ENCODE measurements around the gene BABAM2. TPM values are rescaled to one million over a fixed set of nuclear protein-coding genes. Genes with fewer than 3 reads are reported as not detected.

BABAM2 gene
- total RNA-seq, 1 experiment from 2014 or later: 46.1 TPM

GRCh38 chr2:28316546-28317335 is 426.2 kb downstream of the BABAM2 start:
- intact Hi-C loops (cut with micrococcal nuclease; ENCODE audit: unreplicated experiment): no loop called here
- TF ChIP-seq EZH2 (IDR thresholded peaks at IDR 0.05; ENCODE audit: low read depth): no peak
- TF ChIP-seq, protein P1, sequence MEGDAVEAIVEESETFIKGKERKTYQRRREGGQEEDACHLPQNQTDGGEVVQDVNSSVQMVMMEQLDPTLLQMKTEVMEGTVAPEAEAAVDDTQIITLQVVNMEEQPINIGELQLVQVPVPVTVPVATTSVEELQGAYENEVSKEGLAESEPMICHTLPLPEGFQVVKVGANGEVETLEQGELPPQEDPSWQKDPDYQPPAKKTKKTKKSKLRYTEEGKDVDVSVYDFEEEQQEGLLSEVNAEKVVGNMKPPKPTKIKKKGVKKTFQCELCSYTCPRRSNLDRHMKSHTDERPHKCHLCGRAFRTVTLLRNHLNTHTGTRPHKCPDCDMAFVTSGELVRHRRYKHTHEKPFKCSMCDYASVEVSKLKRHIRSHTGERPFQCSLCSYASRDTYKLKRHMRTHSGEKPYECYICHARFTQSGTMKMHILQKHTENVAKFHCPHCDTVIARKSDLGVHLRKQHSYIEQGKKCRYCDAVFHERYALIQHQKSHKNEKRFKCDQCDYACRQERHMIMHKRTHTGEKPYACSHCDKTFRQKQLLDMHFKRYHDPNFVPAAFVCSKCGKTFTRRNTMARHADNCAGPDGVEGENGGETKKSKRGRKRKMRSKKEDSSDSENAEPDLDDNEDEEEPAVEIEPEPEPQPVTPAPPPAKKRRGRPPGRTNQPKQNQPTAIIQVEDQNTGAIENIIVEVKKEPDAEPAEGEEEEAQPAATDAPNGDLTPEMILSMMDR (conservative IDR thresholded peaks at IDR 0.05): no peak
- no TSS peak for BruUV-seq (replicated peaks)
- H2AFZ ChIP-seq: no peak overlapping the region
- no peak for DNase-seq
- no peaks in the 10 kb centered on the region for H3K79me2 ChIP-seq (ENCODE audit: low read depth)
- no peaks in the 10 kb centered on the region for H3K36me3 ChIP-seq (ENCODE audit: low read depth)
- no peaks in the 10 kb centered on the region for H3K9me3 ChIP-seq (ENCODE audit: insufficient read depth, low read depth)
- H4K20me1 ChIP-seq (ENCODE audit: insufficient read depth): no peaks in the 10 kb centered on the region
- H3K27ac ChIP-seq: no peak overlapping the region
- CTCF ChIA-PET: no interaction called here
- 0 out of 2 replicates have a peak, but pooled peaks cover 2% of the 10 kb centered on the region for H3F3A ChIP-seq (ENCODE audit: insufficient read depth, low read depth)
- no peaks in the 10 kb centered on the region for H3K9me2 ChIP-seq (ENCODE audit: insufficient read depth)
- H3K4me3 ChIP-seq: no peak overlapping the region
- no peaks in the 10 kb centered on the region for H3K27me3 ChIP-seq (ENCODE audit: insufficient read depth, low read depth)
- H3K4me2 ChIP-seq: no peak overlapping the region
- POLR2A ChIA-PET (ENCODE audit: unreplicated experiment): no interaction called here
- peaks cover 4% of the 10 kb centered on the region; the same call in 1 of the 2 replicates for H3K4me1 ChIP-seq (replicated peaks; ENCODE audit: insufficient read depth)

DNA sequence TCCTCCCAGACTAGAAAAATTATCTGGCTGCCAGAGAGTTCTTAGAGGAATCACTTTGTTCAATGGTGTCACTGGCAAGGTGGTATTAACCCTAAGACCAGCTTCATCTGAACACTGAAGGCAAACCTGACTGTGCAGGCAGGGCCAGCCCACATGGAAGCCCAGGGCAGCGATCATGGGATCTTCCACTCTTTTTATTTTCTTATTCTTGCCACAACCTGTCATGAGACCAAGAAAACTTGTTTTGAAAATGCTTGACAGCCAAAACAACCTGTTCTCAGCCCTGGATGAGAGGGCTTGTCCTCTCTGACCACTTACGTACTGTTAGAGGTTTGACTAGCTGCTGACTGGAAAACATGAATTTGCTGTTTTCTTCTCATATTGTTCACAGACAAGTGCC is 426.9 kb downstream of the BABAM2 start:
- intact Hi-C loops (cut with micrococcal nuclease; ENCODE audit: unreplicated experiment): no loop called here
- Histone ChIP-seq H3K4me1 (replicated peaks; ENCODE audit: insufficient read depth) (peaks cover 2% of the 10 kb centered on the region; the same call in 1 of the 2 replicates), H3K27me3 (ENCODE audit: insufficient read depth, low read depth) (no peaks in the 10 kb centered on the region), H3K4me3 (no peak overlapping the region), H4K20me1 (ENCODE audit: insufficient read depth) (no peaks in the 10 kb centered on the region), H3K9me3 (ENCODE audit: insufficient read depth, low read depth) (no peaks in the 10 kb centered on the region), H3F3A (ENCODE audit: insufficient read depth, low read depth) (no peaks in the 10 kb centered on the region), H3K4me2 (no peak overlapping the region), H3K27ac (no peak overlapping the region), H3K9me2 (ENCODE audit: insufficient read depth) (no peaks in the 10 kb centered on the region), H3K79me2 (ENCODE audit: low read depth) (no peaks in the 10 kb centered on the region), H3K36me3 (ENCODE audit: low read depth) (no peaks in the 10 kb centered on the region), H2AFZ (no peak overlapping the region)
- no peak for DNase-seq
- ChIA-PET POLR2A (ENCODE audit: unreplicated experiment) (no interaction called here), CTCF (no interaction called here)
- no TSS peak for BruUV-seq (replicated peaks)
- TF ChIP-seq, protein P1 (conservative IDR thresholded peaks at IDR 0.05): no peak
- no peak for TF ChIP-seq EZH2 (IDR thresholded peaks at IDR 0.05; ENCODE audit: low read depth)

DNA sequence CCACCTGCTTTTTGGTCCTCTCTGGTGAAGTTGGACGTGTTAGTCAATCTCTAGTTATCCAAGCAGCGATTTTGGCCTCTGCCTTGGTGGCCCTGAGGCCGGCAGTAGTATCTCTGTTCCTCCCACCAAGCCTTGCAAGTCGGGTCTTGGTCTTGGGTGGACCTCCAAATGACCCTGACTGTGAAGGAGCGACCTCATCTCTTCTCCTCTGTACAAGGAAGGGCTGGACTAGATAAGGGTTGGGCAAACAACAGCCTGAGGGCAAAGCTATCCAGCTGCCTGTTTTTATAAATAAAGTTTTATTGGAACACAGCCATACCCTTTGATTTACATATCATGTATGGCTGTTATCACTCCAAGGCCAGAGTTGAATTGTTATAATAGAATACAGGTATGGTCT is 427.5 kb downstream of the BABAM2 start:
- TF ChIP-seq, protein P1 (conservative IDR thresholded peaks at IDR 0.05): no peak
- TF ChIP-seq EZH2 (IDR thresholded peaks at IDR 0.05; ENCODE audit: low read depth): no peak
- H3K79me2 ChIP-seq (ENCODE audit: low read depth): no peaks in the 10 kb centered on the region
- H3K27ac ChIP-seq: no peak overlapping the region
- no peaks in the 10 kb centered on the region for H4K20me1 ChIP-seq (ENCODE audit: insufficient read depth)
- no peak overlapping the region for H3K4me3 ChIP-seq
- H2AFZ ChIP-seq: no peak overlapping the region
- no peaks in the 10 kb centered on the region; the same call in 1 of the 2 replicates for H3K4me1 ChIP-seq (replicated peaks; ENCODE audit: insufficient read depth)
- H3K4me2 ChIP-seq: no peak overlapping the region
- H3K9me3 ChIP-seq (ENCODE audit: insufficient read depth, low read depth): no peaks in the 10 kb centered on the region
- ChIA-PET POLR2A (ENCODE audit: unreplicated experiment) (no interaction called here), CTCF (no interaction called here)
- H3F3A ChIP-seq (ENCODE audit: insufficient read depth, low read depth): no peaks in the 10 kb centered on the region
- no peak for DNase-seq
- H3K27me3 ChIP-seq (ENCODE audit: insufficient read depth, low read depth): no peaks in the 10 kb centered on the region
- intact Hi-C loops (cut with micrococcal nuclease; ENCODE audit: unreplicated experiment): no loop called here
- BruUV-seq (replicated peaks): no TSS peak
- no peaks in the 10 kb centered on the region for H3K9me2 ChIP-seq (ENCODE audit: insufficient read depth)
- no peaks in the 10 kb centered on the region for H3K36me3 ChIP-seq (ENCODE audit: low read depth)
